GM21576 (cell line): ENCODE results near the gene HIPK1.
"Not testable (repeated sequence)": the region's sequence is repeated elsewhere in the genome, so short reads cannot be mapped to it uniquely, and the experiment has no call there.

Experiments used
- ATAC-seq: cut with Tn5 transposase; IDR thresholded peaks from one replicate; pipeline ENCODE4 v1.9.1; 2021; ENCODE audit warnings: mild to moderate bottlenecking, moderate library complexity; ENCODE audit not compliant: unreplicated experiment

Gene HIPK1

DNA sequence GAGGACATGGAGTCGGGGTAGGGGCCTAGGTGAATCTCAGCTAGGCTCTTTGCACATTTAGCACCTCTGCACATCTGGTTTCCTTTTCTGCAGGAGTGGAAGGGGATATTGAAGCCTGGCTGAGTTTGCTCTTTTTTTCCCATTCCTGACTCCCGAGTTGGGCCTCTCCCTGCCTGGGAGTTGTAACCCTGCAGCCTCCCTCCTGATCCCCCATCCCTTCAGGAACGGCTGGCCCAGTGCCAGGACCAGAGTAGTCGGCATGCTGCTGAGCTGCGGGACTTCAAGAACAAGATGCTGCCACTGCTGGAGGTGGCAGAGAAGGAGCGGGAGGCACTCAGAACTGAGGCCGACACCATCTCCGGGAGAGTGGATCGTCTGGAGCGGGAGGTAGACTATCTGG is 51.0 kb downstream of the HIPK1 start:
- no peak for ATAC-seq

DNA sequence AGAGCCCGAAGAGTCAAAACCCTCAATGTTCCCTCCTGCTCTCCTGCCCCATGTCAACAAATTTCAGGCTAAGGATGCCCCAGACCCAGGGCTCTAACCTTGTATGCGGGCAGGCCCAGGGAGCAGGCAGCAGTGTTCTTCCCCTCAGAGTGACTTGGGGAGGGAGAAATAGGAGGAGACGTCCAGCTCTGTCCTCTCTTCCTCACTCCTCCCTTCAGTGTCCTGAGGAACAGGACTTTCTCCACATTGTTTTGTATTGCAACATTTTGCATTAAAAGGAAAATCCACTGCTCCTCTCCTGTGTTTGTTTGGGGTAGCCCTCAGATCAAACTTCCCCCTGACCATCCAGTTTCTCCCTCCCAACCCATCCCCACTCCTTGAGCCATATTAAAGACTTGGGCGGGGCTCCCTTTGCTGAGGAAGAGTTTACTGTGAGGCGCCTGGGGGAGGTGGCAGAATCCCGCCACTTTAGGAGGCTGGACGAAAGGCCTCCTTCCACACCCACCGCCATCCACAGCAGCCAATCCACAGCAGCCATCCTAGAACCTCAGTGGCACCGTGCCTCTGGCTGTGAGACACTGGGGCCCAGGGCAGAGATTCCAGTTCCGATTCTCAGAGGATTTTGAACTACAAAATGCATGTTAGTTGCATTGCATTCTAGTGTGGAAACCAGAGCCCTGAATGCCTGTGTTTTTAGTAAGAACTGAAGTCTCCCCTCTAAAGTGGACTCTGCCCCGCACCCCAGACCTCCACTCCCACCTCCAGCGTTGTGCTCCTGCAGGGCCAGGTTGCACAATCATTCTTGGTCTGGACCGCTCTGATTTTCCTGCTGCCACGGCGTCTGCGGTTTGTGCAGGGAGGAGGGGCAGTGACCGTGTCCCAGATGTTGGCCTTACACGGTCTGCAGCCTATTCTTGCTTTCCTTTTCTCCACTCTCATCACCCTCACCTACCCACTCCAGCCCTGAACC is 53.1 kb downstream of the HIPK1 start:
- ATAC-seq = no peak

DNA sequence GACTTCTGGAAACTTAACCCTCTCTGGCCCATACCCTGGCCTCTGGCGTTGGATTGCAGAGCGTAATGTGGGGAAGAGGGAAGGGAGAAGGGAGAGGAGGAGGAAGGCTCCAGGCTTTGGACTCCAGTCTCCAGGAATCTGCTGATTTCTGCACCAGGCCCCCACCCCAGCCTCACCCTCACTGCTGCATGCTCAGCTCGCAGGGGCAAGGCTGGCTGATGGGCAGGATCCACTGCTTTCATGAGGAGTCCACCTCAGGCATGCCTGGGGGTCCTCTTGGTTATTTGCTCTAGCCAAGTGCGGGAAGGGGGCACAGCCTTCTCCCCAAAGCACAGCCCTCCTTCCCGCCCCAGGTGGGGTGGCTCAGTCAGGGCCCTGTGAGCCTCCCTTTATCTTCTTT is 53.8 kb downstream of the HIPK1 start:
- no peak for ATAC-seq

DNA sequence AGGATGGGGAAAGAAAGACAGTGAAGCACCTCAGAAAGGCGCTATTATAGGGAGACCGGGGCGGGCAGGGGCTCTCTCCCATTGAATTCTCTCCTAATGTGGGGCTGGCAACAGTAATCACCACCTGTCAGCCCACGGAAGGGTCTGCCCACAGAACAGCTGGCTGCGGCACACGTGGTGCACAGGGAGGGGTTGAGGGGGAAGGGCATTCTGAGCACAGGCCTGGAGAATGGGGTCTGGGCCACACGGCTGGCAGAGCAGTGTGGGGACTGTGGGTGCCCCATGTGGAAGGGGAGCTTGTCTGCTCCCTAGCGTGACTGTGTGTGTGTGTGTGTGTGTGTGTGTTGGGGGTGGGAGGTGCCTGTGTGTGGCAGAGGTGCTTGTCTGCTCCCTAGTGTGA is 54.3 kb downstream of the HIPK1 start:
- no peak for ATAC-seq

DNA sequence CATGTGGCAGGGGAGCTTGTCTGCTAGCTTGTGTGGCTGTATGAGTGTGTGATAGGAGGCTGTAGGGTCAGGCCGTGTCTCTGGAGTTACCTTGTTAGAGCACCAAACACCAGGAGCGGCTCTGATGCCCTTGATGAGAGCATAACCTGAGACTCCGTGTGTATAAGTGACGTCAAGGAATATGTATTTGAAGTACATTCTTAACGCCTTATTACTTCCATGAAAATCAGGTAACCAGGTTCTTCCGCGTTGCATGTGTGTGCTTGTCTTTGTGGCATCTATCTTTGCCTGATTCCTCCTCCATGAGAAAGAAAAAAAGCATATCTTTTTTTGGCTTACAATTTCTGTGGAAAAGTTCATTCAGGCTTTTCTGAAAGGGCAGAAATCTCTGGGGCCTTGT is 54.7 kb downstream of the HIPK1 start:
- no peak for ATAC-seq

DNA sequence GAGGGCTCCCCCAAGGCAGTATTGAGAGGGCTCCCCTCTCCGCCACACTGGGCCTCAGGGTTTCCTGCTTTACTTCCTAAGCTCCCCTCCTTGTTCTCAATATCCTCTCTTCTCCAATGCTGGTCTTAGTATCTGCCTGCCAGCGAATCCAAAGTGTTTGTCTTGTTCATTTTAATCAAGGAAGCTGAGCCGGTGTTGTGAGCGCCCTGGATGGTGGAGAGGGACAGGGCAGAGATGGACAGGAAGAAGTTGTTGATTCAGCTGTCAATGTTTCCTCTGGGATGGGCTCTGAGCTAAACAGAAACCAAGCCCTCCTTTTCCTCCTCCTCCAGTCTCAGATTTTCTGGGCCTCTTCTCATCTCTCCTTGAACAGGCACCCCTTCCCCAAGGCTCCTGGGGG is 55.6 kb downstream of the HIPK1 start:
- ATAC-seq = no peak

DNA sequence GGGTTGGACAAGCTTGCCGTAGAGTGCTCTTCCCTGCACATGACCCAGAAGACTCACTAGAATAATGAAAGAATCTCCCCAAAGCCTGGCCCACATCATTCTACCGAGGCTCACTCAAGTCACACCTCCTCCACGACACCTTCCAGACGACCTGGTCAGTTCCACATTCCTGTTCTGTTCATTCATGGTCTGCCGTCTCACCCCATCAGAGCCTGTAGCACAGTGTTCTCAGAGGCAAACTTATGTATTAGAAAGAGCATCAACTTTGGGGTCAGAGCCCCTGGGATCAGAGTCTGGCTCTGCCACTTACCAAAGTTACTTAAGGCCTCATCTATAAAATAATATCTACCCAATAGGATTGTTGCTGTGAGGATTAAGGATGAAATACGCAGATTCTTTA is 57.7 kb downstream of the HIPK1 start:
- no peak for ATAC-seq

DNA sequence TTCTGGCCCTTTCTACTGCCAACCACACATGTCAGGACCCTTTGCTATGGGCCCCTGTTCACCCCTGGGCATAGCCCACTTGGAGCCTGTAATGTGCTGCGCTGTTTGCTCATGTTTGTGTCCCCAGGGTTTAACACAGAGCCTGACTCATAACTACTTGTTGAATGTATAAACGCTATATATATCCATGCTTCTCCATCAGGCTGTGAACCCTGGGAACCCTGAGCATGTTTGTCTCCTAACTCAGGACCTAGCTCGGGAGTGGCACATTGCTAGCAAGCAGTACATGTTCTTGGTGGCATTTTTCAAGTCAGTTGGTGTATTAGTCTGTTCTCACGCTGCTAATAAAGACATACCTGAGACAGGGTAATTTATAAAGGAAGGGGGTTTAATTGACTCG is 58.1 kb downstream of the HIPK1 start:
- ATAC-seq = no peak

DNA sequence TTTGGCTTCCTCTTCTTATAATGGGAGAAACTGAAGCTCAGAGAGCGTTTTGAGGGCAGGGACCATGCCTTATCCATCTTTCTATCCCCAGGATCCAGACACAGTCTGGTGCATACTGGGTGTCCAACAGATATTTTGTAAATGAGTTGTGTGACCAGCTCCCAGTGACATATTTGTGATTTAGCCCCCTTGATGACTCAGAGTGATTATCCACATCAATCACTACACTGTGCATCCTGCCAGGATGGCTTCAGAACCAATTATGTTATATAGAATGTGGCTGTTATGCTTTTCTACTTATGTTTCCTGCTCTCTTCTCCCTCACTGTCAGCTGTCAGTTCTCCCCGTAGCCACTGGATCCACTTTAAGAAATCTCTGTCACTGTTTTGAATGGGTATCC is 61.4 kb downstream of the HIPK1 start:
- ATAC-seq = no peak

DNA sequence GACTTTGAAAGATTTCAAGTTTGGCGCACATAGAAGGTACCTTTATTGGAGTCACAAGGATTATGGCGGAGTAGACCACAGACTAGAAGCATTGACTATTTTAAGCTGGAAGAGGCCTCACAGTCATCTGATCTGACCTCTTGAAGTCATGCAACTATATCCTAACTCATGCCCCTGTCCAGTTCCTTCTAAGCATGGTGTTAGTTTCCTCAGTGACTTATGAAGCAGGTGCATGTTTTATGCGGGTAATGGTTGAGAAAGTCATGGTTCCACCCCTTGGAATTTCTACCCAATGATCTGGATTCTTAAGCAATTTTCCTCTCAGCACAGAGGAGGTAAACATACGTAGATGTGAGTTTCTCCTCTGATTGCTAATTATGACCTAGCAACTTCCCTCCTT is 61.8 kb downstream of the HIPK1 start:
- ATAC-seq = no peak

DNA sequence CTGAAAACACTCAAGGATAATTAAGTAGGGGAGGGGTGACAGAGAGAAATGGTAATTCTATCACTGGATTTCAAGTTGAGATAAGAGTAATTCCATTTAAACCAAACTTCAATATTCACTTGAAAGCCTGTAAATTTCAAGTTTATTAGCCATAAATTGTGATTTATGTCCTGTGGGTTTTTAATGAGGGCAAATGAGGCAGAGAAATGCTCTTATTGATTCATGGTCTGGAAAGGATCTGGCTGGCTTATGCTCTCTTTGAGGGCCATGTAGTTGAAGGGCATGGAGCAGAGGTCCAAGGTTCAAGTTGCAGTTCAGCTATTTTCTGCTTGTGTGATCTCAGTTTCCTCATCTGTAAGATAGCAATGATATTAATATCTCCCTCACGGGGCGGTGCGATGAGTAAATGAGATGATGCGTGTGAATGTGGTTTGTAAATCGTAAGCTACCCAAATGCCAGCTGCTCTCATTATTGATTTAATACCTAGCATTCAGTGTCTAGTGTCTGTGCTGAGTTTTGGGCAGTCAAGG is 62.4 kb downstream of the HIPK1 start:
- no peak for ATAC-seq

DNA sequence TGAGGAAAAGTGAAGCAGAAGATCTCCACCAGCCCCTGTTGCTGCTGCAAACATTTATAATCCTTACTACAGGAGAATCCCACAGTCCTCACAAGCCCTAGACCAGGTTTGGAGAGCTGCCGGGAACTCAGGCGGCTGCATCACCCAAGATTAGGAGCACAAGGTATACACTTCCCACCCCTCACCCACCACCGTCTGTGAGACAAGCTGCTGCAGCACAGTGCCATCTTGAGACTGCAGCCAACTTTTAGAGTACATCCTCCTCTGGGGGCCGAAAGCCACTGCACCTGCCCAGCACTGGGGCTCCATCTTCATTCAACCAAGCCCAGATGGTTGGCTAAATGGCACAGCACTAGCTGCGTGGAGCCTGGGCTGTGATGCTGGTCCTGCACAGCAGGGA is 63.9 kb downstream of the HIPK1 start:
- no peak for ATAC-seq

DNA sequence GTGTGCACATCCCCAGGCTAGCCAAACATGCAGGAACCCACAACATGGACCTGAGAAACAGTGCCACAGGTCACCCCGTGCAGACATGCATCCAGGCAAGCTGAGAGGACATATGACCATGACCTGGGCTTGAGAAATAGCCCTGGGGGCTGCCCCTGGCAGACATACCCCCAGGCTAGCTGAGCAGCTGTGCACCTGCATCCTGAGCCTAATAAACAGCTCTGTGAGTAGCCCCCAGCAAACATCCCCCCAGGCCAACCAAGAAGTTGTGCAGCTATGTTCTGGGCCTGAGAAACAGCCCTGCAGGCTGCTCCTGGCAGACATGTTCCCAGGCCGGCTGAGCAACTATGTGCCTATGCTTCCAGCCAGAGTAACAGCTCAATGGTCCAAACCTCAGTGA is 64.6 kb downstream of the HIPK1 start:
- ATAC-seq = no peak

DNA sequence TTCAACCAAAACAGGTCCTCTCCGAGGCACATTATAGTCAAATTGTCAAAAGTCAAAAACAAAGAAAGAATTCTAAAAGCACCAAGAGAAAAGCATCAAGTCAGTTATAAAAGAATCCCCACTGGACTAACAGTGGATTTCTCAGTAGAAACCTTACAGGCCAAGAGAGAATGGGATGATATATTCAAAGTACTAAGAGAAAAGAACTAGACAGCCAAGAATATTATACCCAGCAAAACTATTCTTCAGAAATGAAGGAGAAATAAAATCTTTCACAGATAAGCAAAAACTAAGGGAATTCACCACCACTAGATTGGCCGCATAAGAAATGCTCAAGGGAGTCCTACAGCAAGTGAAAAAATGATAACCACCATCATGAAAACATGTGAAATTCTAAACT is 66.3 kb downstream of the HIPK1 start:
- ATAC-seq = no peak

DNA sequence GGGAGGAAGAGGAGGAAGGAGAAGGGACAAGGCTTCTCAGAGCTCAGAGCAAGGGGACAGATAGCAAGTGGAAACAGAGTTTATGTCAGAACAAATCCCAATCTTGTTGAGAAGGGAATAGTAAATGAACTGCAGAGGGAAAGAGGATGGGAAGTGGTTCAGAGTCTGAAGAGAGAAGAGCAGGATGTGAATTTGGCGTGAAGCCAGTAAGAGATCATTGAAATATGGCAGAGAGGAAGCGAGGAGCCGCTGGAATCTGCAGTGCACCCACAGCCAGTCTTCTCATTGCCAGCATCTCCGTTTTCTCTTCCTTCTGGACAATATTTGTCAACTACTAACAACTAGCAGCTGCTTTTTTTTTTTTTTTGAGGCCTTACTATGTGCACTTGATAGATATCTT is 69.2 kb downstream of the HIPK1 start:
- ATAC-seq = no peak

DNA sequence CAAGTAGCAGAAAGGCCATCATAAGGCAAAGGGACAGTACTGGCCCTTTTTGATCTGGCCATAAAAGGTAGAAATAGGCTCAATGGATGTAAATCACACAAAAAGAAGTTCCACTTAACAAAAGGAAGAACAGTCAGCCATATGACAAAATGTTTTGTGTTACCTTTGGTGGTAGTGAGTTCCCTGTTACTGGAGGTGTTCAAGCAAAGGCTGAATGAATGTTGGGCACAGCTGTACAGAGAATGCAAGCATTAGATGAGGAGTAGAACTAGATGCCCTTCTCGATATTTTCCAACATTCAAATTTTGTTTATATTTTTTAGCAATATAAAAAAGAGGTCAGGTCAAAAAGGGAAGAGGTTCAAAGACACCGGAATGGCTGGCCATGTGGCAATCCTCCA is 70.1 kb downstream of the HIPK1 start:
- ATAC-seq = no peak

DNA sequence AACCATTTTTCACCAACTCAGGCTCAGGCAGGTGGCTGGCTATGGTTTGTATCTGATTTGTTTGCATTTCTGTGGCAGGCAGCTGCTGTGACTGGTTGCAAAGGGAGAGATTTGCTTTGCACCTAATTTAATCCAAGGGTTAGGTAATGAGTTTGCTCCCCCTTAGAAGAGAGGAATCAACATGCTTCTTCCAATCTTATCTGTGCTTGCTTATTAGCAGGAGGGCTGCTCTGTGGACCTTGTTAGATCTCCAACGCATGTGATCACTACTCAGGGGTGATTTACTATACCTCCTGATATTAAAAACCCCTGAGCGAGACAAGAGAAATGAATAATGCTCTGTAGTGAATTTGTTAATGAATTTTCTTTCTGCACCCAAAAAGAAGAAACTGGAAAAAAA is 70.7 kb downstream of the HIPK1 start:
- no peak for ATAC-seq

DNA sequence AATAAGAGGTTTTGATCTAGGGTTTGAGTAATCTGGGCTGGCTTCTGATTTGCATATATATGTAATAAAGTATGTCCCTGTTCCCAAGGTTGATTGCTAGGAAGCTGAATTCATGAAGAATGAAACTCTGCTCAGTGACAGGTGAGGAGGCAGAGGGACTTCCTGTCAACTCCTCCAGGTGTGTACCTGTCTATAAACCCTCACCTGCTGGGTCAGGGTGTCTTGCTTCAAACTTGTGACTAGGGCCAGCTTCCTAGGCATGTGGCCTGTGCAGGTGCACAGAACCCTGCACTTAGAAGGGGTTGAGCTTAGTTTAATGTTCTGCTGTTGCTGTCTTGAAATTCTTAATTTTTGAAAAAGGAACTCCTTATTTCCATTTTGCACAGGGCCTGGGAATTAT is 71.3 kb downstream of the HIPK1 start:
- ATAC-seq = no peak

DNA sequence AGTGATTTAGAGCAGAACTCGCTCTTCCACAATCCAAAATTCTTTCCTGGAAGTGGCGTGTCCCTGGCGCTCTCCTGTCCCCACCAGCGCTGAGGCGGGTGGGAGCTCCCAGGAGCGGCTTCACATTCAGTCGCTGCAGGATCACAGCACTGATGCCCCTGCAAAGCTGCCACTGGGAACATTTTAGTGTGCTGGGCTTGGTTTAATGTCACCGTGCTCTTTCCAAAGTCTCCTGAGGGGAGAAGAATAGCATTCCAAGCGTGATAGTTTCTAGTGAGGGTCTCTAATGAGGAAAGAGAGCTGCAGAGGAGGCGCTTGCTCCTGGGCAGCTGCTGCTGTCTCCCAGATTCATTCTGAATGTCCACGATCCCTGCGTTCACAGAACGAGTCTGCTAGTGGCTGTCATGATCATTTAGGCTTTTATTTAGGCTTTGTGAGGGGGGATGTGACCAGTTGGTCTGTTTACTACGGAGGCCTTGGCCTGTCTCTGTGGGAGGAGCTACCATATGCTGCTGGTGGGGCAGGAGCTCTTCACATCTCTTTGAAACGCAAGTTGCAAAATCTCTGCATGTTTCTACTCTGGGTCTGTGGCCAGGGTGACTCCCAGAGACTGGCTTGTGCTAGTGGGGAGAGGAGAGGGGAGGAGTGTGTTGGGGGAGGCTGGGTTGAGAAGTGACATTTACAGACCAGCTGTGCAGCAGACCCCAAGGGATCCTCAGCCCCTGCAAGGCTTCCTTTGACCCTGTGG is 73.5 kb downstream of the HIPK1 start:
- ATAC-seq = no peak

DNA sequence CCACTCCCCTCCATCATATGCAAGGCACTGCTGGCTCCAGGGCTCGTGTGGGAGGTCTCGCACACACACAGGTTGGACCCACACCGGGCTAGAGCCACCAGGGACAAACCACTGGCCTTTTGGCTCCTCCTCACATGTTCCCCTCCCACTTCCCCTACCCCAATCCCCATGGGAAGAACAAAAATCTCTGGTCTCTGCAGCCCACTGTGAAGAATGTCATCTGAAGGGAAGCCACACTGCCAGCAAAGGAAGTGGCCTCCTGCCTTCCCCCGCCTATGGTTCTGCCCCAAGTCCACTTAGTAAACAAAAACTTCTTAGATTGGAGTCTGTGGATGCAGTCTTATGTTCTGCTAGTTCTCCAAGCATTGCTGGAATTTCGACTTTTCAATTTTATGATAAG is 74.3 kb downstream of the HIPK1 start:
- ATAC-seq = no peak

DNA sequence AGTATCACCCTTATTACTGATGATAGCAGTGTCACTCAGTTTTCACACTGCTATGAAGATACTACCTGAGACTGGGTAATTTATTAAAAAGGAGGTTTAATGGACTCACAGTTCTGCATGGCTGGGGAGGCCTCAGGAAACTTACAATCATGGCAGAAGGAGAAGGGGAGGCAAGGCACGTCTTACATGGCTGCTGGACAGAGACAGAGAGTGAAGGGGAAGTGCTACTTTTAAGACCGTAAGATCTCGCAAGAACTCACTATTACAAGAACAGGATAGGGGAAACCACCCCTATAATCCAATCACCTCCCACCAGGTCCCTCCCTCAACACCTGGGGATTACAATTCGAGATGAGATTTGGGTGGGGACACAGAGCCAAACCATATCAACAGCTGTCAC is 77.7 kb downstream of the HIPK1 start:
- ATAC-seq = not testable (repeated sequence)

DNA sequence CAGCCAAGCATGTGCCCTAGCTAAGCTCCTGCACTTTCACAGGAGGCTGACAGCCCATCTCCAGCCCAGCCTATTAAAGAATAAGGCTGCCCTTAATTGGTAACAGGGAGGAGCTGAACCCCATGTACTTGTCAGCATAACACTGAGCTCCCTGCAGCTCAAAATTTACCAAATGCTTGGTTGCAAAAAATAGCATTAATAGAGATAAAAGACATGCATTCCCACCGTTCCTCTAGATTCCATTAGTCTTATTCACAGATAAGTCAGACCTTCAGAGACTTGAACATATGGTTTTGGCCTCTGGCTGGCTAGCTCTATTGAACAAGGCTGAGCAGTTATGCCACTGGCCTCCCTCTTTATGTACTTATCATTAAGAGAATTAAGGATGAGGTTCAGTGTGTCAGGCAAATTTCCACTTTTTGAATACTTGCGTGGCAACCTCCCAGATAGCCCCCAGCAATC is 79.4 kb downstream of the HIPK1 start:
- no peak for ATAC-seq
